WTC11 (cell line): Measurements from ENCODE around the gene CLASP1. TPM values are rescaled to one million over a fixed set of nuclear protein-coding genes. Genes with fewer than 3 reads are reported as not detected.
"Not testable (repeated sequence)": the region's sequence is repeated elsewhere in the genome, so short reads cannot be mapped to it uniquely, and the experiment has no call there.

Experiments used
- ATAC-seq: fragments of 200-7000 bp; cut with Tn5 transposase; 2 replicates; pipeline ENCODE4 v1.10.0; 2021; ENCODE audit warnings: mild to moderate bottlenecking, moderate library complexity
- CTCF ChIA-PET: fragments of 300-600 bp; sonication (Branson Sonifier 250); formaldehyde crosslinking; loops from one replicate; lab custom pipeline; 2021; ENCODE audit warnings: antibody characterized with exemption; lab: Charles Lee
- POLR2A ChIA-PET: fragments of 350-600 bp; sonication (Branson Sonifier 250); formaldehyde crosslinking; loops from one replicate; lab custom pipeline; 2021; ENCODE audit warnings: antibody characterized with exemption; lab: Charles Lee
- DNase-seq: peaks from one replicate; pipeline ENCODE4 v3.0.0; 2021; ENCODE audit warnings: low spot score
- H3K27ac Mint-ChIP-seq: 2 replicates; pipeline ENCODE4 v1.8.0; 2021; ENCODE audit warnings: mixed read lengths
- H3K27me3 Mint-ChIP-seq: 2 replicates; pipeline ENCODE4 v1.8.0; 2021; ENCODE audit warnings: low read depth, mild to moderate bottlenecking, moderate library complexity, mixed read lengths
- H3K36me3 Mint-ChIP-seq: 2 replicates; pipeline ENCODE4 v1.8.0; 2021; ENCODE audit warnings: mixed read lengths
- H3K4me1 Mint-ChIP-seq: 2 replicates; pipeline ENCODE4 v1.8.0; 2022; ENCODE audit warnings: mixed read lengths
- H3K4me3 Mint-ChIP-seq: 2 replicates; pipeline ENCODE4 v1.8.0; 2021; ENCODE audit warnings: mild to moderate bottlenecking, moderate library complexity, mixed read lengths
- H3K9me3 Mint-ChIP-seq: 2 replicates; pipeline ENCODE4 v1.8.0; 2021; ENCODE audit warnings: mixed read lengths
- AFF4 ChIP-seq: sonication (generic); formaldehyde crosslinking; IDR thresholded peaks from 2 replicates; pipeline ENCODE4 v1.8.1; 2023; ENCODE audit warnings: mild to moderate bottlenecking, missing genetic modification reagents, borderline replicate concordance
- ARID4B ChIP-seq: sonication (generic); formaldehyde crosslinking; IDR thresholded peaks from 2 replicates; pipeline ENCODE4 v1.8.0; 2023; ENCODE audit warnings: missing genetic modification reagents, mild to moderate bottlenecking, borderline replicate concordance
- ATF2 ChIP-seq: sonication (generic); formaldehyde crosslinking; IDR thresholded peaks from 2 replicates; pipeline ENCODE4 v1.8.1; 2022; ENCODE audit warnings: low read depth, missing genetic modification reagents, borderline replicate concordance
- ATF3 ChIP-seq: sonication (generic); formaldehyde crosslinking; conservative IDR thresholded peaks from 2 replicates; pipeline ENCODE4 v1.8.1; 2022; ENCODE audit warnings: mild to moderate bottlenecking, missing genetic modification reagents
- E2F4 ChIP-seq: sonication (generic); formaldehyde crosslinking; IDR thresholded peaks from 2 replicates; pipeline ENCODE4 v1.8.1; 2022; ENCODE audit warnings: low read depth, mild to moderate bottlenecking, moderate library complexity, missing genetic modification reagents, borderline replicate concordance
- ELF4 ChIP-seq: sonication (generic); formaldehyde crosslinking; IDR thresholded peaks from 2 replicates; pipeline ENCODE4 v1.8.1; 2022; ENCODE audit warnings: low read depth, mild to moderate bottlenecking, moderate library complexity, missing genetic modification reagents
- ESRRA ChIP-seq: sonication (generic); formaldehyde crosslinking; IDR thresholded peaks from 2 replicates; pipeline ENCODE4 v1.8.1; 2022; ENCODE audit warnings: mild to moderate bottlenecking, missing genetic modification reagents, borderline replicate concordance
- FOXP1 ChIP-seq: sonication (generic); formaldehyde crosslinking; IDR thresholded peaks from 2 replicates; pipeline ENCODE4 v1.8.0; 2022; ENCODE audit warnings: missing genetic modification reagents, mild to moderate bottlenecking, moderate library complexity, borderline replicate concordance
- HMGXB4 ChIP-seq: sonication (generic); formaldehyde crosslinking; IDR thresholded peaks from 2 replicates; pipeline ENCODE4 v1.8.1; 2023; ENCODE audit warnings: mild to moderate bottlenecking, moderate library complexity, missing genetic modification reagents
- MAX ChIP-seq: sonication (generic); formaldehyde crosslinking; IDR thresholded peaks from 2 replicates; pipeline ENCODE4 v1.8.0; 2022; ENCODE audit warnings: mild to moderate bottlenecking, missing genetic modification reagents
- NFATC4 ChIP-seq: fragments of 250-450 bp; sonication (Bioruptor Pico); IDR thresholded peaks from 2 replicates; pipeline ENCODE4 v1.9.0; 2021; ENCODE audit warnings: mild to moderate bottlenecking
- ZBTB21 ChIP-seq: sonication (generic); formaldehyde crosslinking; IDR thresholded peaks from 2 replicates; pipeline ENCODE4 v1.8.1; 2023; ENCODE audit warnings: mild to moderate bottlenecking, missing genetic modification reagents, borderline replicate concordance
- ZNF219 ChIP-seq: sonication (generic); formaldehyde crosslinking; IDR thresholded peaks from 2 replicates; pipeline ENCODE4 v1.8.0; 2023; ENCODE audit warnings: missing genetic modification reagents, mild to moderate bottlenecking, borderline replicate concordance
- ZNF281 ChIP-seq: sonication (generic); formaldehyde crosslinking; IDR thresholded peaks from 2 replicates; pipeline ENCODE4 v1.8.0; 2023; ENCODE audit warnings: mild to moderate bottlenecking, missing genetic modification reagents
- ZNF416 ChIP-seq: fragments of 250-450 bp; sonication (Bioruptor Pico); IDR thresholded peaks from 2 replicates; pipeline ENCODE4 v1.9.0; 2021; ENCODE audit warnings: mild to moderate bottlenecking, inconsistent platforms
- total RNA-seq: library from RNA; stranded (reverse); gene quantifications from 3 replicates; pipeline ENCODE4 v1.2.3, GENCODE V29; 2021

Gene CLASP1
- total RNA-seq, 1 experiment from 2014 or later = 50.0 TPM

- POLR2A ChIA-PET = no interaction called here
- Mint-ChIP-seq H3K4me3 (no peak overlapping the region), H3K27ac (peak overlapping the region; percentile 77), H3K27me3 (no peaks in the 10 kb centered on the region), H3K4me1 (peaks cover 43% of the 10 kb centered on the region), H3K36me3 (no peaks in the 10 kb centered on the region), H3K9me3 (no peaks in the 10 kb centered on the region)
- CTCF ChIA-PET = interaction anchor here (0.8 to 2.1 kb wide), 6 partner anchors 11 to 239 kb away, joined by 3 to 12 read pairs (median 7); no protein-coding TSS in a partner anchor
- no peak for DNase-seq
- no peak for ATAC-seq
- TF ChIP-seq ZNF281 = no peak
- no peak for TF ChIP-seq ARID4B (CRISPR knock-in tag)
- TF ChIP-seq E2F4 = no peak
- no peak for TF ChIP-seq ATF3
- no peak for TF ChIP-seq ZBTB21 (CRISPR knock-in tag)
- TF ChIP-seq ZNF416 (CRISPR knock-in tag) = no peak
- no peak for TF ChIP-seq NFATC4 (CRISPR knock-in tag)
- no peak for TF ChIP-seq ZNF219 (CRISPR knock-in tag)
- no peak for TF ChIP-seq HMGXB4
- TF ChIP-seq MAX (CRISPR knock-in tag) = no peak
- no peak for TF ChIP-seq AFF4 (CRISPR knock-in tag)
- no peak for TF ChIP-seq ELF4 (CRISPR knock-in tag)
- TF ChIP-seq ATF2 (CRISPR knock-in tag) = no peak
- no peak for TF ChIP-seq FOXP1
- no peak for TF ChIP-seq ESRRA (CRISPR knock-in tag)
Observed at GRCh38 chr2:121478996-121479745, 170.1 kb downstream of the CLASP1 start.

- H3K4me1 Mint-ChIP-seq = peaks cover 44% of the 10 kb centered on the region
- DNase-seq, CTCF ChIA-PET, H3K36me3 Mint-ChIP-seq, H3K27ac Mint-ChIP-seq, H3K4me3 Mint-ChIP-seq, POLR2A ChIA-PET, H3K27me3 Mint-ChIP-seq, H3K9me3 Mint-ChIP-seq, ATAC-seq: not testable (repeated sequence)
Observed at GRCh38 chr2:121478358-121478995, 170.8 kb downstream of the CLASP1 start.
